GM06990 (cell line): ENCODE data around the gene USP31.

ENCODE experiments used
- DNase-seq: peaks from one replicate; pipeline ENCODE4 v3.0.0-alpha.2; 2011; ENCODE audit not compliant: insufficient read length; ENCODE audit errors: extremely low read depth
- H3K27me3 ChIP-seq: replicated peaks from 2 replicates; pipeline ENCODE4 v1.6.0; 2011; ENCODE audit warnings: low read length; ENCODE audit not compliant: control insufficient read depth, insufficient read depth
- H3K36me3 ChIP-seq: 2 replicates; pipeline ENCODE4 v1.5.1; 2011; ENCODE audit warnings: low read length; ENCODE audit not compliant: control insufficient read depth, insufficient read depth
- H3K4me3 ChIP-seq: replicated peaks from 2 replicates; pipeline ENCODE4 v1.5.1; 2011; ENCODE audit warnings: low read depth, mild to moderate bottlenecking, control low read depth, low read length
- CTCF ChIP-seq: IDR thresholded peaks from 2 replicates; pipeline ENCODE4 v1.5.1; 2011; ENCODE audit warnings: low read length, control low read depth, mild to moderate bottlenecking, inconsistent platforms; ENCODE audit not compliant: insufficient read depth, poor library complexity, severe bottlenecking

USP31 gene

GRCh38 chr16:23131931-23132621 is 17.2 kb downstream of the USP31 start:
- no peak overlapping the region for H3K4me3 ChIP-seq
- no peaks in the 10 kb centered on the region for H3K27me3 ChIP-seq
- no peaks in the 10 kb centered on the region for H3K36me3 ChIP-seq
- TF ChIP-seq CTCF = no peak
- DNase-seq = no peak

GRCh38 chr16:23131436-23131835 is 17.8 kb downstream of the USP31 start:
- no peak for TF ChIP-seq CTCF
- H3K27me3 ChIP-seq = no peaks in the 10 kb centered on the region
- no peak overlapping the region for H3K4me3 ChIP-seq
- DNase-seq = no peak
- no peaks in the 10 kb centered on the region for H3K36me3 ChIP-seq

- no peak for TF ChIP-seq CTCF
- H3K4me3 ChIP-seq = no peak overlapping the region
- H3K27me3 ChIP-seq = no peaks in the 10 kb centered on the region
- no peaks in the 10 kb centered on the region for H3K36me3 ChIP-seq
- DNase-seq = no peak
Observed at GRCh38 chr16:23131036-23131435, 18.2 kb downstream of the USP31 start.

- no peak overlapping the region for H3K4me3 ChIP-seq
- H3K27me3 ChIP-seq = no peaks in the 10 kb centered on the region
- no peak for TF ChIP-seq CTCF
- no peaks in the 10 kb centered on the region for H3K36me3 ChIP-seq
- DNase-seq = no peak
Observed at GRCh38 chr16:23129686-23130085, 19.6 kb downstream of the USP31 start.

- no peak for TF ChIP-seq CTCF
- Histone ChIP-seq H3K36me3 (no peaks in the 10 kb centered on the region), H3K27me3 (no peaks in the 10 kb centered on the region), H3K4me3 (no peak overlapping the region)
- no peak for DNase-seq
Observed at GRCh38 chr16:23128056-23128455, 21.2 kb downstream of the USP31 start.

GRCh38 chr16:23125277-23125676 is 24.0 kb downstream of the USP31 start:
- no peak for DNase-seq
- TF ChIP-seq CTCF = no peak
- no peaks in the 10 kb centered on the region for H3K27me3 ChIP-seq
- H3K36me3 ChIP-seq = no peaks in the 10 kb centered on the region
- no peak overlapping the region for H3K4me3 ChIP-seq
